HG03460 (cell line): Measurements from ENCODE around the gene GRIN2A.

Source experiments
- ATAC-seq: cut with Tn5 transposase; IDR thresholded peaks from one replicate; pipeline ENCODE4 v1.9.1; 2021; ENCODE audit not compliant: unreplicated experiment

Gene GRIN2A

DNA sequence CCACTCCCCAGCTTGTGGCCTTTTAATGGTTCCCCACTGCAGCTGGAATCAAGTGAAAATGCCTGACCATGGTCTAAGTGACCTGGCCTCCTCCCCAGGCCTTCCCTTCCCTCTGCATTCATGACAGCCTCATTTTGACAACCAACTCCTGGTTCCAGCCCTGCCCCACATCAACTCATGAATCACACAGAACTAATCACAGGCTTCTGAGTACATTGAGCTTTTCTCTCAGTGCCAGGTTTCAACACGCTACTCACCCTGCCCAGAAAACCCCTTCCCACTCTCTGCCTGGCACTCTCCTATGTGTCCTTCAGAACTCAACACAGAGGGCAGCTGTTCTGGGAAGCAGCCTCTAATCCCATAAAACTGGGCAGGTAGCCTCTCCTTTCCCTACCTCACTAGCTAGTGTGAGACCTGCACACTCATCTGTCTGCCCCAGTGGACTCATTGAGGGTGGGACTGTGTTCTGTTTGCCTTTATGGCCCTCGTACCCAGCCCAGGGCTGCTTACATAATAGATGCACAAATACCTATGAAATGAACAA is 313.6 kb downstream of the GRIN2A start:
- ATAC-seq = no peak

DNA sequence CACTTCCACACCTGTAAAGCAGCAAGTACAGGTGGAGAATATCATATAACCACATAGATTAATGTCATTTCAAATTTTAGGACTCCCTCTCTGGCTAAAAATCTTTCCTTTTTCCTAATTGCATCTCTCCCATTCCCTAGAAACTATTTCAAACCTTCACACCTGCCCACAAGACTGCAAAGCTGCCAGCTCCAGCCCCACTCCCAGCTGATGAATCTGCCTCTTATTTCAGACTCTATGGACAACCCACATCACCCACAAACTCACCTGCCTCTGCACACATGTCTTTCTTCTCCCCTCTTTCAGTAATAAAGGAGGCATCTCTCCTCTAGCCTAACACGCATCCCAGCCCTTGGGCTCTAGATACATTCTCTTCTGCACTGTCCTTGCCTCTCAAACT is 315.1 kb downstream of the GRIN2A start:
- no peak for ATAC-seq

DNA sequence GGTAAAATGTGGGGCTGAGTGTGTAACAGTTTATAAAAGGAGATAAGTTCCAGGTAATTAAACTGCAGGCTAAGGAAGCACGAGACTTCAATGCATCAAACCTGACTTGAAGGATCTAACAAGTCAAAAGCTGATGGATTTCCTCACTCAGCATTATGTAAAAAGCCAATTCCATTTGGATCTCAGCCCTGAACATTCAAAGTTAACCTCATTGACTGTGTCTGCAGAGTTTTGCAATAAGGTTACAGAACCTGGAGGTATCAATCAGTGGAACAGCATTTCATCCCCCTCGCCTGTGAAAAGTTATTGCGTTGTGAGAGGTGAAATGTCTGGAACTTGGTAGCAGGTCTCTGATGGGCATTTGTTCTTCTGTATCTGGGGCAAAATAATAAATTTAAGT is 317.8 kb downstream of the GRIN2A start:
- no peak for ATAC-seq

DNA sequence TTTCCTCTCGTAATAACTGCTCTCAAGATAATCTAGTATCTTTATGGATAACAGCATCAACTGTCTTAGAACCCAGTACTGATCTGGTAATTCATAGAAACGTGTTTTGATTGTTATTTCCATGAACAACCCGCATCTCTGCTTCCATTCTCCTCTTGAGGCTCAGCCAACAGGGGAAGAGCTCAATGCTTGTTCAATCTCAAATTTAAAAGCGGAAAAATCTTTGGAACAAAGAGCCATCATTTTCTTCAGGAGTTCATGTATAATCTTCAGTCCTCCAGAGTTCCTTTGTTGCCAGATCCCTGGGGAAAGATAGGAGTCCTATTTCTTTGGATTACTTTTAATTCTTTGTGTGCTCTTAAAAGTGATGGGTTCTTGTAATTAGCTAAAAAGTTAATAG is 319.9 kb downstream of the GRIN2A start:
- ATAC-seq = no peak

- ATAC-seq = no peak
These were observed 321.4 kb downstream of the GRIN2A start for GRCh38 chr16:9860876-9861275.

DNA sequence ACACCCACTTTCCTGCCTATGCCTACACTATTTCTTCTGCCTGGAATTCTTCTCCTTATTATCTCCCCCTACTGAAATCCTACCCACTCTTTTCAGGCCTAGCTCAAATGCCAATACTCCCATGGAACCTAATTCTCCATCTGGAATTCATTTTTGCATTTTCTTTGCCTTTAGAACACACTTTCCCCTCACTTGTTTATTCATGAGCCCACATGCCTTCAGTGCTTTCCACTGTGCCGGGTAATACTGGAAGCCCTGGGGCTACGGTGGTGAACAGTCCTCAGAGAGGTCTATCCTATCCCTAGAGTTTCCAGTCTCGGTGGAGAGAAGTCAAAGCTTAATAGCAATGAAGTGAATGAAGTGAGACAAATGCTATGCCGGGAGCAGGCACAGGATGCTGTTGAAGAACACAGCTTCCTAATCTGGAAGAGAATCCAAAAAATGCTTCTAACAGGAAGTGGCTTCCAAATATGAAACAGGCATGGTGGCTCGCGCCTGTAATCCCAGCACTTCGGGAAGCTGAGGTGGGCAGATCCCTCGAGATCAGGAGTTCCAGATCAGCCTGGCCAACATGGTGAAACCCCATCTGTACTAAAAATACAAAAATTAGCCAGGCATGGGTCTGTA is 322.4 kb downstream of the GRIN2A start:
- ATAC-seq = no peak

- no peak for ATAC-seq
These were observed 327.6 kb downstream of the GRIN2A start for GRCh38 chr16:9854675-9855074.

DNA sequence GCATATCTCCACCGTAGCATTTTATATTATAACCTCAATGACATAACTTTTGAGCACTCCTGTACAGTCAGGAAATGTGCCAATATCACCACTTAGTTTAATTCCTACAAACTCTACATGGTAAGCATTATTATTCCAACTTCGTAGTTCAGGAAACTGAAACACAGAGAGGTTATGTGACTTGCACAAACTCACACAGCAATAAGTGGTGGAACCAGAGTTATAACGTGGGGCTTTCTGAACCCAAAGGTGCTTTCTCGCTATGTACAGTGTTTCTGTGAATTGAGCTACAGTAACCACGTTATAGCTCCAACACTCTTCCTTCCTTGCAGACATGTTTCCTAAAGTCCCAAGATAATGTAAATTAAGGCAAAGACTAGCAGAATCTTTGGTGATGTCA is 330.2 kb downstream of the GRIN2A start:
- no peak for ATAC-seq

DNA sequence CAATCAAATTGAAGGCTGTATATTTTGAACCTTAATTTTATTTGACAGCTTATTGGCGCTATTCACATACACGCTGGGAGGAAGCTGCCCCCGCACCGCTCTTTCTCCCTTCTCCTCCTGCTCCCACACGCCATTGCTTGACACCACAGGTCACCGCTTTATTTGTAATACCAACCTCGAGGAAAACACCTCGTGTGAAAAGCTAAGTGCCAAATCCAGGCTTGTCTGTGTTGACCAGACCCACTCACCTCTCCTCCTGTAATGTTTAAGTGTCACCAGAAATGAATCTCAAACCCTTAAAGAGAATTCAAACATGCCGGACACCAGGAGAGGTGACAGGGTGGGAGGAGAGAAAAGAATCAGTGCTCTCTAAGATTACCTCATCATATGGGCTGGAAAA is 331.4 kb downstream of the GRIN2A start:
- no peak for ATAC-seq

DNA sequence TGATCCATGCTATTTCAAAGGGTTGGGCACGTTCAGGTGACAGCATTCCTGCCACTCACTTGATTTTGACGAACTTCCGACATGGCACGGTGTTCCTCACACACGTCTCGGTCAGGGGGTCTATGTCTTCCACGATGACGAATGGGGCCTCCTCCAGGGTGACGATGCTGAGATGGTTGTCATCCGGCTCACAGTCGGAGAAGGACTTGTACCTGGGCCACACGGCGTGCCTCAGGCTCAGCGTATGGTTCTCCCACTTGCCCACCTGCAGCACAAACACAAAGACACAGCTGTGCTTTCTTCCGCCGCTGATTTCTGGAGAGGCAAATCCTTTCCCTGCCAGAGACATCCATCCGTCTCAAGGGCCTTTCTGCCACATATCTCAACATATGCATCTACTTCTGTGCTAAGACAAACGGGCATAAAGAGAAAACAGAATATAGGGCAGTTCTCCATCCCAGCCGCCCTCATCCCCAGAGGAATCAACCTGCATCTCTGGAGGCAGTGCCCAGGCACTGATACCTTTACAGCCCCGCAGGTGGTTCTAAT is 332.5 kb downstream of the GRIN2A start:
- ATAC-seq = no peak

GRCh38 chr16:9847146-9847545 is 335.1 kb downstream of the GRIN2A start:
- no peak for ATAC-seq

DNA sequence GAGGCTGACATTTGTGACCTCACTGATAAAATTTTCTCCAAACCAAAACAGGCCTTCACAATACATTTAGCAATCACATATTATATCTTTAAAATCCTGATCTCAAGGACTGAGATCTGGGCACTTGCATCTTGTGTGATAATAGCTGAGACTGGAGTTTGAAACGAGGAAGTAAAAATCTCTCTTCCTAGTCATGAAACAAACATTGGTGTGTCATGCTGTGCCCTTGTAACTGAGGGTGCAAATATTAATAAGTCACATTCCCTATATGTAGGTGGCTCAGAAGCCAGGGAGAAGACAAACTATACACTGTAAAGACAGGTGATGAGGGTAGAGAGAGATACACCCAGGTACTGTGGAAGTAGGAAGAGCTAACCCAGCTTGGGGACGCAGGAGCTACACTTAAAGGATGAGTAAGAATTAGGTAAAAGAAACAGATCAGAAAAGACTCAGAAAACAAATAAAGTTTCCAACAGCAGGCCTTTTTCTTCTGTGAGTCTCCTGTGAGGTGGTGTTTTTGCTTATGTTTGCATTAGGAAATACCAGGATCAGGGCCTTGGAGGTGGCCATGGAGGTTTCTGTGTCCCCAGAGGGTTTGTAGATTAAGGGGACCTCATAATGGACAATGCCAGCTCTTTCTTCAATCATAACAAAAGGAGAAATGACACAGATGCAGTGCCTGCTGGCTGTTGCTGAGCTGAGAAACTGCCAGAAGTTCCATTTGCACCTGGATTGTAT is 335.7 kb downstream of the GRIN2A start:
- ATAC-seq = no peak

- no peak for ATAC-seq
These were observed 336.4 kb downstream of the GRIN2A start for GRCh38 chr16:9845661-9846361.

GRCh38 chr16:9844361-9844760 is 337.9 kb downstream of the GRIN2A start:
- no peak for ATAC-seq

GRCh38 chr16:9843424-9844018 is 338.7 kb downstream of the GRIN2A start:
- no peak for ATAC-seq

DNA sequence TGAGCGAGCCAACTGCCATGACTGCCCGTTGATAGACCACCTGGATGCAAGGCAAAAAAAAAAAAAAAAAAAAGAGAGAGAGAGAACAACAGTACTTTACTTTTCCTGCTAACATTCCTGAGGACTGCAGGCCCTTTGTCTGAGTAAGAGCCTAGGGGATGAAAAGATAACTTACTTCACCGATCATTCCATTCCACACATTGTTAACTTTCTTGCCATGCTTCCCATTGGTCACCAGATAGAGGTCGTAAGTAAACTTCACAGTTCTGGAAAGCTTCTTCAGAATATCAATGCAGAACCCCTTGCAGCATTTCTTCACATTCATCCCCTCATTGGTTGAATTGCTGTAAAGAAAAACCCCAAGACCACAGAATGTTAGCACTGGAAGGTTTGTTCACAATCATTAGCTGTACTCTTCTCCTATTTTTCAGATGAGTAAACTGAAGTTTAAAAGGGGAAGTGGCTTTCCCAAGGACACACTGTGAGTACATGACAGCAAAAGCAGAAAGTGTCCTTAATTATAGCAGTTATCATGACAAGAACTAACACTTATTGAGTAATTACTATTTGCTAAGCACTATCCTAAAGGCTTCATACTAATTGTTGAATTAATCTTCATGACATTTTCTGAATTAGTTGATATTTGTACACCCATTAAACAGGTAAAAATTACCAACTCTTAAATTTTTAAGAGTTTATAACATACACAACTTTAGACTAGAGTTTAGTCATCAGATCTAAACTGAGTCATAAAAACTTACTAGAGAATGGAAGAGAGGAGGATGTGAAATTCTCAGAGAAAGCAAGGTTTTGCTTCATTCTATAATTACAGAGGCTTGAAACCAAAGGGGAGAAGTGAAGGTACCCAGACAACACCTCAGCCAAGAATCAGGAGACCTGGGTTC is 341.2 kb downstream of the GRIN2A start:
- no peak for ATAC-seq

- ATAC-seq = no peak
These were observed 344.7 kb downstream of the GRIN2A start for GRCh38 chr16:9837481-9837880.

DNA sequence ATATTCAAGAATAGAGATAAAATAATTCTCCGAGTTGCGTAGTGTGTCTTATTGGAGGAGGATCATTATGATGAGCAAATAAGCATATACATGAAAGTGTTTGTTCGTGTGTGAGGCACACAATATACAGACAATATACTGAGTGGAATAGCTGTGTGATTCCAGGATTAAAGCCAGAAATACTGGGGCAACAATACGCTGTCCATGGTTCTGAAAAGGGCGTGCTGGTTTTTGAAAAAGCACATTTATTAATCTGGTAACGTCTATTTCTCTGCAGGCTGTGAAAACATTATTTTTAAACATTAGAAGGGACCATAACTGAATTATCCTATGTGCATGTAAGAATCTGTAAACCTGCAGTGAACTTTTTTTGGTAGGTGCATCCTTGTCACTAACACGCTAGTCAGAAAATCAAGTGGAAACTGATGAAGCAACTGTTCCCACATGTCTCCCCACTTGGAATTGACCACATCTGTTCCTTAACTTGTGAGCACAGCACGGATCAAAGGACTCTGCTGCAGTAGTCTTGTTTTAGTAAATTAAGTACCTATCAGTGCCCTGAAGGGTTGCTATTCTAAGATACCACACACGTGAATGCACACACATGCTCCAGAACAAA is 346.0 kb downstream of the GRIN2A start:
- ATAC-seq = no peak

DNA sequence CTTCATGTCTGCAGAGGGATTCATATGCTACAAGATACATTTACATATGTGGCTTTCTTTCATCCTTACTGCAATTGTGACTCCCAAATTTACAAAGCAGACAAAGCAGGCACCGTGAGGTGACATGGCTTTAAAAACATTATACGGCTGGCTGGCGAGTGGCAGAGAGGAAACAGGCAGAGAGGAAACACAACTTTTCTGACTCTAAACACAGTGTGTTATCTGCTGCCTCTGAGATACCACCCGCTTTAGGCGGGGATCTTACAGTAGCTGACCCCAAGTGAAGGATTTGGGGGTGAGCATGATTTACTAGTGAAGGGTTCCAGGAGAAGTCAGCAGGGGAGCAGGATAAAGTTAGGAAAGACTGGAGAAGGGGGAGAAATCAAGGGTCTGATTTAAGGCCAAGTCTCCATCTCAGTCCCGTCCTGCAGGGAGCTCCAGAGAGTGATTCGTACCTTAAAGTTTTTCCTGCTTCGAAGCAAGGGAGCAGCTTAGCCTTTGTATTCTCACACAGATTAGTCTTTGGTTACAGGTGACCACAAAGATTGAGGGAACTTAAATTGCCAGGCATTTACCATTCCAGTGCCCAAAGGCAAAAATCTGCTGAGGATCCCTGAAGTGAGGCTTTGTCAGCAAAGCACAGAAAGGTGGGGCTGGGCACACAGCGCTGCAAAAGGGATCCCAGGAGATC is 355.0 kb downstream of the GRIN2A start:
- no peak for ATAC-seq
